Activated B cell treated with CpG ODN at 0.5 μM for 24 hours (primary cell): ENCODE results near the gene ANKH. TPM values are rescaled to one million over a fixed set of nuclear protein-coding genes. Genes with fewer than 3 reads are reported as not detected.
A peak's percentile ranks its signal among the peaks of the same experiment; 100 is the strongest.

Source experiments
- ATAC-seq: fragments of 200-7000 bp; cut with Tn5 transposase; one replicate; pipeline ENCODE4 v1.10.0; 2021; ENCODE audit warnings: low read depth, mild to moderate bottlenecking, moderate library complexity
- CTCF ChIA-PET: fragments of 350-600 bp; sonication (Branson Sonifier 250); formaldehyde crosslinking; loops from one replicate; lab custom pipeline; 2021; ENCODE audit warnings: antibody characterized with exemption; lab: Charles Lee
- POLR2A ChIA-PET: fragments of 350-600 bp; sonication (Branson Sonifier 250); formaldehyde crosslinking; loops from one replicate; lab custom pipeline; 2021; ENCODE audit warnings: antibody characterized with exemption; lab: Charles Lee
- DNase-seq: peaks from one replicate; pipeline ENCODE4 v3.0.0; 2022
- H3K27ac Mint-ChIP-seq: one replicate; pipeline ENCODE4 v1.8.0; 2020; ENCODE audit warnings: mixed read lengths
- H3K27me3 Mint-ChIP-seq: one replicate; pipeline ENCODE4 v1.8.0; 2021; ENCODE audit warnings: mixed read lengths
- H3K36me3 Mint-ChIP-seq: one replicate; pipeline ENCODE4 v1.8.0; 2021; ENCODE audit warnings: low read depth, mixed read lengths
- H3K4me1 Mint-ChIP-seq: one replicate; pipeline ENCODE4 v1.8.0; 2021; ENCODE audit warnings: mixed read lengths
- H3K4me3 Mint-ChIP-seq: one replicate; pipeline ENCODE4 v1.8.0; 2020; ENCODE audit warnings: mild to moderate bottlenecking, mixed read lengths
- H3K9me3 Mint-ChIP-seq: one replicate; pipeline ENCODE4 v1.8.0; 2020; ENCODE audit warnings: mixed read lengths
- CTCF ChIP-seq: fragments of 200-600 bp; IDR thresholded peaks from one replicate; pipeline ENCODE4 v1.8.0; 2022; ENCODE audit warnings: antibody characterized with exemption, mild to moderate bottlenecking
- intact Hi-C: fragments of 100-400 bp; cut with micrococcal nuclease; formaldehyde crosslinking; loops from one replicate; pipeline ENCODE4 v1.15.1; 2024
- total RNA-seq: library from RNA; stranded (reverse); gene quantifications from 2 replicates; pipeline ENCODE4 v1.2.3, GENCODE V29; 2022

Gene ANKH
- total RNA-seq, 1 donor from 2014 or later: 43.3 TPM

GRCh38 chr5:14762549-14763216 is 108.9 kb downstream of the ANKH start:
- ATAC-seq (peak; percentile 49), DNase-seq (no peak)
- POLR2A ChIA-PET: interaction anchor here (0.5 kb wide), 1 partner anchor 27 kb away, joined by 4 read pairs; no protein-coding TSS in a partner anchor
- Mint-ChIP-seq H3K4me1 (peaks cover 16% of the 10 kb centered on the region), H3K27ac (no peak overlapping the region), H3K36me3 (peaks cover 18% of the 10 kb centered on the region), H3K4me3 (no peak overlapping the region), H3K9me3 (no peaks in the 10 kb centered on the region), H3K27me3 (no peaks in the 10 kb centered on the region)
- intact Hi-C loops: no loop called here
- CTCF ChIA-PET: interaction anchor here (1.6 kb wide), 1 partner anchor 108 kb away, joined by 4 read pairs; the partner anchor contains the start of gene ANKH
- no peak for TF ChIP-seq CTCF

DNA sequence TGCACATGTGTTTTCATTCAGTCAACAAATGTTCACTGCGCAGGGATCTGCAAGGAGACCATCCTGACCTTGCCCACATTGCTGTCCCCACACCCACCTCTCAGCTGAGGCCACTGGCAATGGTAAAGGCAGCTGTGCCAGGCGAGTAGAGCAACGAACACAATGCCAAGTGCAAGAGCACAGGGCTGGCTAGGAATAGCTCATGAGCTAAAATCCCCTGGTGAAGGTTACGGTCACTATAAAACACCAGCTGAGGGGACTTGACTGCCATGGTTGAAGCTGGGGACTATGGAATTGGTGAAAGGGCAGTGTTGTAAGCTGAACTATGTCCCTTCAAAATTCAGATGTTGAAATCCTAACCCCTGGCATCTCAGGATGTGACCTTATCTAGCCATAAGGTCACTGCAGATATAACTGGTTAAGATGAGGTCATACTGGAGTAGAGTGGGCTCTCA is 111.0 kb downstream of the ANKH start:
- Mint-ChIP-seq H3K36me3 (peaks cover 14% of the 10 kb centered on the region), H3K27ac (no peak overlapping the region), H3K4me1 (peaks cover 16% of the 10 kb centered on the region), H3K9me3 (no peaks in the 10 kb centered on the region), H3K4me3 (no peak overlapping the region), H3K27me3 (no peaks in the 10 kb centered on the region)
- intact Hi-C loops: no loop called here
- ChIA-PET CTCF (interaction anchor here (1.0 kb wide), 1 partner anchor 33 kb away, joined by 3 read pairs; no protein-coding TSS in a partner anchor), POLR2A (no interaction called here)
- ATAC-seq: no peak
- TF ChIP-seq CTCF: no peak
- no peak for DNase-seq

DNA sequence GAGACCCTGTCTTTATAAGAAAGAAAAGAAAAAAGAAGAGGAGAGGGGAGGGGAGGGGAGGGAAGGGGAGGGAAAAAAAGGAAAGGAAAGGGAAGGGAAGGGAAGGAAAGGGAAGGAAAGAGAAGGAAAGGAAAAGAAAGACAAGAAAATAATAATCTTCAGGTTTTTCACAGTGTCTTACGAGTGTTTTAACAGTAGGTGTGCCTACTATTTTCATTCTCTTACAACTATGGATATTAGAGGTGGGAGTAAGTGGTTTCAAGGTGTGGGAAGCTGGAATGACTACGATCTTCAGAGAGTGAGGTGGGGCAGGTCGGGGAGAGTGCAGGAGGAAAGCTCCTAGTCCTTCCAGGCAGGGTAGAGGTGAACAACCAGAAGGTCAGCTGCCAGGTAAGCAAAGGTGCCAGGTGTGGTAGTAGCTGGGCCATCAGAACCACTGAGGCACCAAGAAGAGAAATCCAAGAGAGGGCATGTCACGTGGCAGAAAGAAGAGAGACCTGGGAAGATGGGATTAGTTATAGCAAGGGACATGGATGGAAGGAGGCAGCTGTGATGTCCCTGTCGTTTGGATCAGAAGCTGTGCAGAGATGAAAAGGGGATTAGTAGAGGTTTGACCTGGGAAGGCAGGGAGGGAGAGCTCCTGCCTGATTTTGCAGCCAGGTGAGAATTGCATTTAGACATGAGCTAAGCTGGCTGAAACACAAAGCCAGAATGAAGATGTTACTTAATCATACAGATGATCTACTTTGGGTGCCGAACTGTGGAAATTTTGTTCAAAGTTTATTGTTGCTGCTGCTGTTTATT is 111.6 kb downstream of the ANKH start:
- Mint-ChIP-seq H3K36me3 (peaks cover 10% of the 10 kb centered on the region), H3K9me3 (no peaks in the 10 kb centered on the region), H3K27me3 (no peaks in the 10 kb centered on the region), H3K27ac (no peak overlapping the region), H3K4me3 (no peak overlapping the region), H3K4me1 (peaks cover 16% of the 10 kb centered on the region)
- POLR2A ChIA-PET: no interaction called here
- DNase-seq (no peak), ATAC-seq (no peak)
- intact Hi-C loops: no loop called here
- CTCF ChIA-PET: interaction anchor here (1.0 to 1.4 kb wide), 3 partner anchors 33 to 244 kb away, joined by 3 to 4 read pairs (median 3); no protein-coding TSS in a partner anchor
- no peak for TF ChIP-seq CTCF

DNA sequence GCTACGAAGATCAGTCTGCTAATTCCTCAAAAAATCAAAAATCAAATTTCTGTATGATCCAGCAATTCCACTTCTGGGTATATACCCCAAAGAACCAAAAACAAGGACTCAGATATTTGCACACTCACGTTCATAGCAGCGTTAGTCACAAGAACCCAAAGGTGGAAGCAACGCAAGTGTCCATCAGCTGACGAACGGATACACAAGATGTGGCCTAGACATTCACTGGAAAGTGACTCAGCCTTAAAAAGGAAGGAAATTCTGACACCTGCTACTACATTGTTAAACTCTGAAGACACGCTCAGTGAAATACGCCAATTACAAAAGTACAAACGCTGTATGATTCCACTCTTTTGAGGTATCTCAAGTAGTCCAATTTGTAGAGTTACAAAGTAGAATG is 113.7 kb downstream of the ANKH start:
- no peaks in the 10 kb centered on the region for H3K9me3 Mint-ChIP-seq
- H3K36me3 Mint-ChIP-seq: peaks cover 25% of the 10 kb centered on the region
- ATAC-seq (no peak), DNase-seq (no peak)
- TF ChIP-seq CTCF: no peak
- no peaks in the 10 kb centered on the region for H3K27me3 Mint-ChIP-seq
- ChIA-PET CTCF (no interaction called here), POLR2A (no interaction called here)
- intact Hi-C loops: no loop called here
- no peak overlapping the region for H3K27ac Mint-ChIP-seq
- no peak overlapping the region for H3K4me3 Mint-ChIP-seq
- peaks cover 7% of the 10 kb centered on the region for H3K4me1 Mint-ChIP-seq

DNA sequence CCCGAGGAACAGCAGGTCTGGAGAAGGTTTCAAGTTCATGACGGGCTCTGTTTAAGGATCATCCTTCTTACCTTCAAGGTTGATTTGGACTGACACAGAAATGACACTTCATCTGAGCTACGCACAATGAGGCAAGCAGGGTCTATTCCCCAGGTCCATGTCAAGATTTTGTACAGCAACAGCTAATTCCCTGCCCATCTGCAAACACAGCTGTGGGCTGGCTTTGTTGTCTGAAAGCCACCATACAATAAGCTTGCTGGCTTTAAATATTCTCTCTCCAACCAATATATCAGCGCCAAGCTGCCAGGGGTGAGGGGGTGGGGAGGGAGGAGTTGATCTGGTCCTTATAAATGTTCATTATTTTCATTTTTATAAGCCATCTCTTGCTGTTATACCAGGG is 115.1 kb downstream of the ANKH start:
- ATAC-seq (no peak), DNase-seq (no peak)
- no peaks in the 10 kb centered on the region for H3K9me3 Mint-ChIP-seq
- CTCF ChIA-PET: no interaction called here
- H3K4me3 Mint-ChIP-seq: no peak overlapping the region
- no peak for TF ChIP-seq CTCF
- no peak overlapping the region for H3K27ac Mint-ChIP-seq
- H3K27me3 Mint-ChIP-seq: no peaks in the 10 kb centered on the region
- POLR2A ChIA-PET: no interaction called here
- H3K36me3 Mint-ChIP-seq: peaks cover 33% of the 10 kb centered on the region
- intact Hi-C loops: no loop called here
- H3K4me1 Mint-ChIP-seq: peaks cover 4% of the 10 kb centered on the region
